Smooth muscle cell (in vitro differentiated cells): ENCODE data around the gene LRRC43. TPM values are rescaled to one million over a fixed set of nuclear protein-coding genes. Genes with fewer than 3 reads are reported as not detected.
"Not testable (repeated sequence)": the region's sequence is repeated elsewhere in the genome, so short reads cannot be mapped to it uniquely, and the experiment has no call there.

Experiments used
- DNase-seq: peaks from one replicate; lab custom pipeline; 2025; ENCODE audit not compliant: unreplicated experiment; lab: John Stamatoyannopoulos, UW
- H2AFZ ChIP-seq: fragments of 200-600 bp; sonication (generic); 2 replicates; pipeline ENCODE4 v1.6.0; 2016; ENCODE audit warnings: antibody characterized with exemption, low read depth, mild to moderate bottlenecking
- H3F3A ChIP-seq: fragments of 200-600 bp; sonication (generic); 2 replicates; pipeline ENCODE4 v1.6.0; 2017; ENCODE audit warnings: antibody characterized with exemption, low read depth
- H3K27ac ChIP-seq: fragments of 200-600 bp; sonication (generic); 2 replicates; pipeline ENCODE4 v1.5.1; 2016; ENCODE audit warnings: low read depth, mild to moderate bottlenecking
- H3K27me3 ChIP-seq: fragments of 200-600 bp; sonication (generic); 2 replicates; pipeline ENCODE4 v1.6.1; 2016; ENCODE audit warnings: low read depth, mild to moderate bottlenecking
- H3K36me3 ChIP-seq: fragments of 200-600 bp; sonication (generic); 2 replicates; pipeline ENCODE4 v1.5.1; 2016; ENCODE audit warnings: low read depth
- H3K4me1 ChIP-seq: fragments of 200-600 bp; sonication (generic); 2 replicates; pipeline ENCODE4 v1.5.1; 2016; ENCODE audit warnings: low read depth
- H3K4me2 ChIP-seq: fragments of 200-600 bp; sonication (generic); 2 replicates; pipeline ENCODE4 v1.6.0; 2016; ENCODE audit warnings: mild to moderate bottlenecking
- H3K4me3 ChIP-seq: fragments of 200-600 bp; sonication (generic); 2 replicates; pipeline ENCODE4 v1.5.1; 2016; ENCODE audit warnings: mild to moderate bottlenecking
- H3K79me2 ChIP-seq: fragments of 200-600 bp; sonication (generic); 2 replicates; pipeline ENCODE4 v1.6.0; 2016; ENCODE audit warnings: low read depth, mild to moderate bottlenecking
- H3K9ac ChIP-seq: fragments of 200-600 bp; sonication (generic); 2 replicates; pipeline ENCODE4 v1.6.0; 2016; ENCODE audit warnings: low read depth
- H3K9me3 ChIP-seq: fragments of 200-600 bp; sonication (generic); replicated peaks from 2 replicates; pipeline ENCODE4 v1.5.1; 2016; ENCODE audit warnings: low read depth
- H4K20me1 ChIP-seq: fragments of 200-600 bp; sonication (generic); 2 replicates; pipeline ENCODE4 v1.6.0; 2016; ENCODE audit warnings: low read depth
- CTCF ChIP-seq: fragments of 200-600 bp; sonication (generic); IDR thresholded peaks from 2 replicates; pipeline ENCODE4 v1.5.1; 2017; ENCODE audit warnings: borderline replicate concordance, mild to moderate bottlenecking, antibody characterized with exemption; ENCODE audit not compliant: insufficient read depth, poor library complexity, severe bottlenecking
- WGBS: methylation state at CpG from one replicate; pipeline ENCODE4 v1.1.7; 2016; ENCODE audit warnings: low lambda C conversion rate; 5-methylcytosine and 5-hydroxymethylcytosine counted together
- polyA plus RNA-seq: library from polyadenylated mRNA; unstranded; fragments of >200 nt; fragmentation: Nextera tagmentation; extraction: Ambion mirVana; gene quantifications from 2 replicates; pipeline ENCODE4 v1.2.1, GENCODE V29; 2016
- total RNA-seq: library from RNA; depleted of rRNA; stranded (reverse); fragments of >200 nt; gene quantifications from 2 replicates; pipeline ENCODE4 v1.2.3, GENCODE V29; 2014

Gene LRRC43
- total and polyA plus RNA-seq, 2 experiments from 2014 or later, result 0.38 TPM; not detected in 1

GRCh38 chr12:122172262-122172939, 10.5 kb upstream of the LRRC43 start:
- Histone ChIP-seq H3K4me1 (no peaks in the 10 kb centered on the region), H3F3A (no peaks in the 10 kb centered on the region), H2AFZ (no peak overlapping the region), H3K27me3 (no peaks in the 10 kb centered on the region), H4K20me1 (no peaks in the 10 kb centered on the region), H3K27ac (no peak overlapping the region), H3K4me3 (no peak overlapping the region), H3K9ac (no peak overlapping the region), H3K4me2 (no peak overlapping the region), H3K9me3 (no peaks in the 10 kb centered on the region), H3K79me2 (no peaks in the 10 kb centered on the region), H3K36me3 (no peaks in the 10 kb centered on the region)
- 87% methylated on average over 17 of the region's 17 CpGs for WGBS
- TF ChIP-seq CTCF, result no peak
- no peak for DNase-seq

GRCh38 chr12:122174155-122174845, 8.6 kb upstream of the LRRC43 start, which contains the start of gene IL31:
Gene IL31 (minus strand): TSS chr12:122174221. CDS start chr12:122174172, 49 bp downstream.
- Histone ChIP-seq H3K9ac (no peak within 1 kb of the TSS), H3K27ac (no peak within 1 kb of the TSS), H3K79me2 (no peaks in the 10 kb centered on the region), H2AFZ (no peak within 1 kb of the TSS), H4K20me1 (no peaks in the 10 kb centered on the region), H3K4me3 (no peak within 1 kb of the TSS), H3F3A (no peaks in the 10 kb centered on the region), H3K36me3 (no peaks in the 10 kb centered on the region), H3K27me3 (no peaks in the 10 kb centered on the region), H3K4me2 (no peak within 1 kb of the TSS), H3K4me1 (no peaks in the 10 kb centered on the region), H3K9me3 (no peaks in the 10 kb centered on the region)
- DNase-seq, result no peak
- no peak for TF ChIP-seq CTCF
- 95% methylated on average over 17 of the region's 17 CpGs for WGBS

- H3K36me3 ChIP-seq, DNase-seq, H3K9me3 ChIP-seq, H3K4me2 ChIP-seq, H3K27ac ChIP-seq, H3K27me3 ChIP-seq, H3K9ac ChIP-seq, H4K20me1 ChIP-seq, H3F3A ChIP-seq, H3K79me2 ChIP-seq, H2AFZ ChIP-seq, H3K4me1 ChIP-seq, H3K4me3 ChIP-seq: not testable (repeated sequence)
- WGBS, result 68% methylated on average over 4 of the region's 4 CpGs
Observed at GRCh38 chr12:122176473-122176872, 6.5 kb upstream of the LRRC43 start.

- Histone ChIP-seq H3K4me3 (peak overlapping the region; percentile 55), H4K20me1 (no peaks in the 10 kb centered on the region), H3F3A (no peaks in the 10 kb centered on the region), H3K9ac (no peak overlapping the region), H3K27ac (no peak overlapping the region), H3K36me3 (no peaks in the 10 kb centered on the region), H3K4me1 (no peaks in the 10 kb centered on the region), H3K79me2 (no peaks in the 10 kb centered on the region), H3K27me3 (no peaks in the 10 kb centered on the region), H2AFZ (peak overlapping the region; percentile 69), H3K4me2 (peak overlapping the region; percentile 94), H3K9me3 (no peaks in the 10 kb centered on the region)
- TF ChIP-seq CTCF, result no peak
- no peak for DNase-seq
- 74% methylated on average over 10 of the region's 10 CpGs for WGBS
Observed at GRCh38 chr12:122183588-122183940, 641 bp downstream of the LRRC43 start.
